Kidney epithelial cell (primary cell): ENCODE results near the gene PTPRB. TPM values are rescaled to one million over a fixed set of nuclear protein-coding genes. Genes with fewer than 3 reads are reported as not detected.

Source experiments
- DNase-seq: peaks from one replicate; pipeline ENCODE4 v3.0.0-alpha.2; 2010; ENCODE audit warnings: low read depth
- H3K27me3 ChIP-seq: 2 replicates; pipeline ENCODE4 v1.6.0; 2011; ENCODE audit warnings: low read length; ENCODE audit not compliant: control insufficient read depth, insufficient read depth
- H3K36me3 ChIP-seq: 2 replicates; pipeline ENCODE4 v1.5.1; 2011; ENCODE audit warnings: low read length; ENCODE audit not compliant: control insufficient read depth, insufficient read depth
- H3K4me3 ChIP-seq: 2 replicates; pipeline ENCODE4 v1.5.1; 2011; ENCODE audit warnings: low read depth, mild to moderate bottlenecking, control low read depth, low read length
- total RNA-seq: library from RNA; depleted of rRNA; stranded (reverse); fragments of >200 nt; gene quantifications from 2 replicates; pipeline ENCODE4 v1.2.3, GENCODE V29; 2015
- TF ChIP-seq, protein P1 (sequence below): IDR thresholded peaks from 2 replicates; pipeline ENCODE4 v1.5.1; 2011; ENCODE audit warnings: mild to moderate bottlenecking, moderate library complexity, low read length, control low read depth, inconsistent platforms; ENCODE audit not compliant: insufficient read depth, poor library complexity, severe bottlenecking

Gene PTPRB
- total RNA-seq, 1 donor from 2014 or later: 4.5 TPM

DNA sequence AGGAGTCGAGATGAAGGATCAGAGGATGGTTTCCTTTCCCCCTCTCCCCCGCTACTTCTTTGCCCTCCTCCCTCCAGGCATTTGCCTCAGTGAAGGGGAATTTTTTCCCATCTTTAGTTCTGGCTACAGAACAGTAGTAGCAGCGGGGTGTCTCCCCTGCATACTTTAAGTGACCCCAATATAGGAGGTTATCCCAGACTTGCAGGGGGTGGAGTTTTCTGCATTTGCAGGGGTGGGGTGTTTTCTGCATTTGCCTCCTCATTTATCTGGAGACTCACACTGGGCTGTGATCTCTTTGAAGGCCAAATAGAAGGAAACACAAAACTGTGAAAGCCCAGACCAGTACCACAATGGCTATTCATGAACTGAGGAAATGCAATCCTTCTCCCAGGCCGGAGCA, 19.8 kb downstream of the PTPRB start:
- H3K36me3 ChIP-seq: no peaks in the 10 kb centered on the region
- no peak overlapping the region for H3K4me3 ChIP-seq
- no peaks in the 10 kb centered on the region for H3K27me3 ChIP-seq
- DNase-seq: no peak
- TF ChIP-seq, protein P1, sequence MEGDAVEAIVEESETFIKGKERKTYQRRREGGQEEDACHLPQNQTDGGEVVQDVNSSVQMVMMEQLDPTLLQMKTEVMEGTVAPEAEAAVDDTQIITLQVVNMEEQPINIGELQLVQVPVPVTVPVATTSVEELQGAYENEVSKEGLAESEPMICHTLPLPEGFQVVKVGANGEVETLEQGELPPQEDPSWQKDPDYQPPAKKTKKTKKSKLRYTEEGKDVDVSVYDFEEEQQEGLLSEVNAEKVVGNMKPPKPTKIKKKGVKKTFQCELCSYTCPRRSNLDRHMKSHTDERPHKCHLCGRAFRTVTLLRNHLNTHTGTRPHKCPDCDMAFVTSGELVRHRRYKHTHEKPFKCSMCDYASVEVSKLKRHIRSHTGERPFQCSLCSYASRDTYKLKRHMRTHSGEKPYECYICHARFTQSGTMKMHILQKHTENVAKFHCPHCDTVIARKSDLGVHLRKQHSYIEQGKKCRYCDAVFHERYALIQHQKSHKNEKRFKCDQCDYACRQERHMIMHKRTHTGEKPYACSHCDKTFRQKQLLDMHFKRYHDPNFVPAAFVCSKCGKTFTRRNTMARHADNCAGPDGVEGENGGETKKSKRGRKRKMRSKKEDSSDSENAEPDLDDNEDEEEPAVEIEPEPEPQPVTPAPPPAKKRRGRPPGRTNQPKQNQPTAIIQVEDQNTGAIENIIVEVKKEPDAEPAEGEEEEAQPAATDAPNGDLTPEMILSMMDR: no peak

DNA sequence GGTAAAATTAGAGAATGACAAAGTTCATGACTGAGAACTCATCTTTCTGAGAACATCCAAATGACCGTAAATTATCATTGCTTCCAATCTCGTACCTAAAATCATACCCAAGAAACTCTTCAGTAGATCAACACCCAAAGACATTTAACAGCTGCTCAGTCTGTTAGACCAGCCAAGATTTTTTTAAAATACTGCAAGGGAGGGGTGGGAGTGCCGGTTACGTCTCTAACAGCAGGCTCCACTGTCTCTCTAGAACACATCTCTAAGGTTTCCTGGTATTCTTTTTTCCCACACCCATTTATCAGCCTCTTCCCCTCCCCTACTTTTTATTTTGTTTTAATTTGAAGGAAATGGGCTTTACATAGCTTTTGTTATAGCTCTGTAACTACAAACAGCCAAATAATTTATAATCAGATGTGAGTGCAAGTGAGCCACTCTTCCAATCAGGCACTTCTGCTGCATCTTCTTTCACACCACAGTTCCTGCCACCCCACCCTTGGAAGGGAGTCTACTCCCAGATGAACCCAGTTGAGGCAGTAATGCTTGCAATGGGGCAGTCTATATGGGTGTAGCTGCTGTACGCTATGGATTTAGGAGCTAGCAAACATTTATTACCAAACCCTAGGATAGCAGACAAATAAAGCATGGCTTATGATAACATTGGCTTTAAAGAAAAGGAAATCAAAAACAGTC, 21.9 kb downstream of the PTPRB start:
- TF ChIP-seq, protein P1: no peak
- Histone ChIP-seq H3K4me3 (no peak overlapping the region), H3K36me3 (no peaks in the 10 kb centered on the region), H3K27me3 (no peaks in the 10 kb centered on the region)
- DNase-seq: no peak

DNA sequence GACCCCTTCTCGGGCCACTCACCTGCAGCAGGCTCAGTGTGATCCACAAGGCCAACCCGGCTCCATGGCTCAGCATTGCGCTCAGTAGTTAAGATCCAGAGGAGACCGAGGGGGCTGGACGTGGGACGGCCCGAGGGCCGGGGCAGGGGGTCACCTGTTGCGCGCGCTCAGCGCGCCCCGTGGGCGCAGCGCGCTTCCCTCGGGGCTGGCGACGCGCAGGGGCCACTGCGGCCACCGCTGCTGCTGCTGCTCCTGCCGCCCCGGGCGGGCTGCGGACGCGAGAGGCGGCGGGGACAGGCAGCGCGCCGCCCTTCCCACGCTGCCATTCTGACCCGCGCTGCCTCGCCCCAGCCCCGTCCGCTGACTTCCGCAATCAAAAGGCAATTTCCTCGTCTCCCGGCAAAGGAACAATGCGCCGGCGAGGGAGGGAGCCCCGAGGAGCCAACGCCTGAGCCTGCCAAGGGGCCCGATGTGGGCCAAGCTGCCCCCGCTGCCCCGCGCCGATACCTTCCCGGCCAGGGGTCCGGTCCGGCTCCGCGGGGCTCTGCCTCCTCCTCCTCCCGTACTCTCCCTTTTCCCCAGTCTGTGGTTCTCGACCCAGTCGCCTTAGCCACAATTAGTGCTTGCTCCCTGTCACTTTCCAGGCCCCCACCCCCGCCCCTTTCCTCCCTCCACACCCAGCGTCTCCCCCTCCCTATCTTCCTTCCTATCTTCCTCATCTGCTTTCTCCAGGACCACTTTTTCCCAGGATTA, 27.3 kb downstream of the PTPRB start:
- Histone ChIP-seq H3K27me3 (no peaks in the 10 kb centered on the region), H3K36me3 (no peaks in the 10 kb centered on the region), H3K4me3 (peak overlapping the region; percentile 46)
- TF ChIP-seq, protein P1: no peak
- DNase-seq: no peak

DNA sequence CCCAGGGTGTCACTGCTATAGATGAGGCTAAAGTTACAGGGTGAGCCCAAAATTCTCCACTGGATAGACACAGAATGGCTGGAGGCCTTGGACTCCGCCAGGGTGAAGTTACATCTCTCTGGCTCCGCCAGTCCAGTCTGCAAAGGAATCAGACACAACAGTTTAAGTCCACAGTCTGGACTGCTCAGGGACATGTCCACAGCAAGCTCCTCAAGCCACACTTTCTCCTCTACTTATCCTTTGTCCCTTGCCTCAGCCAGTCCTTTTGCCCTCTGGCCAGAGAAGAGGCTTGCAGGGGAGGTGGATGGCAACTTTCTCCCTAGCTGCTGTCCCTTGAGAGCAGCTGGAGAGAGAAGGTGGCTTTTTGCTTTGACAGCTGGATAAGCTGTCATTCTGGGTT, 28.0 kb downstream of the PTPRB start:
- Histone ChIP-seq H3K27me3 (no peaks in the 10 kb centered on the region), H3K4me3 (peak overlapping the region; percentile 46), H3K36me3 (no peaks in the 10 kb centered on the region)
- no peak for DNase-seq
- TF ChIP-seq, protein P1: no peak

DNA sequence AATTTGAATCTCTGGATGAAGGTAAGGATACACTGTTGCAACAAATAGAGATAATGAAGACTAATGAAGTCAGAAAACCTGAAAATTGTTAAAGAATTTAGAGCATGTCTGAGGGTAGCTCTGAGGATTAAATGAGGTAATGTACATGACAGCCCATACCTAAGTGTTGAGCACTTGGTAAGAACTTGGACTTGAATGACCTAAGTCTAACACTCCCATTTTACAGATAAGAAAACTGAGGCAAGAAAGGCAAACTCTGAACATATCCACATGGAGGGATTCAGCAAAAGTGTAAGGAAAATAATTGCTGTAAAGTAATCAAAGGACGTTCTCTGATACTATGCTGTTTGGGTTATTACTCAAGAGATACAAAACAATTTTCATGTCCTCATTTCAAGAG, 29.0 kb downstream of the PTPRB start:
- TF ChIP-seq, protein P1: no peak
- H3K4me3 ChIP-seq: no peak overlapping the region
- H3K36me3 ChIP-seq: no peaks in the 10 kb centered on the region
- no peaks in the 10 kb centered on the region for H3K27me3 ChIP-seq
- DNase-seq: no peak
